Subcutaneous adipose tissue (tissue), 4 donors: ENCODE measurements around the gene UBE2O. TPM values are rescaled to one million over a fixed set of nuclear protein-coding genes. Genes with fewer than 3 reads are reported as not detected.

Experiments
- total RNA-seq, 4 donors: library from RNA; depleted of rRNA; stranded (reverse); fragments of >200 nt; gene quantifications; one replicate each; pipeline ENCODE4 v1.1.0, GENCODE V29; 2016
- TF ChIP-seq, protein P1 (sequence below): fragments of 450-650 bp; IDR thresholded peaks from one replicate; pipeline ENCODE4 v1.5.1; 2016; ENCODE audit warnings: low read depth, mild to moderate bottlenecking, control low read depth, antibody characterized with exemption, moderate library complexity

Gene UBE2O
- total RNA-seq, 4 donors from 2014 or later, result 7.2 to 14.3 (median 12.6) TPM

DNA sequence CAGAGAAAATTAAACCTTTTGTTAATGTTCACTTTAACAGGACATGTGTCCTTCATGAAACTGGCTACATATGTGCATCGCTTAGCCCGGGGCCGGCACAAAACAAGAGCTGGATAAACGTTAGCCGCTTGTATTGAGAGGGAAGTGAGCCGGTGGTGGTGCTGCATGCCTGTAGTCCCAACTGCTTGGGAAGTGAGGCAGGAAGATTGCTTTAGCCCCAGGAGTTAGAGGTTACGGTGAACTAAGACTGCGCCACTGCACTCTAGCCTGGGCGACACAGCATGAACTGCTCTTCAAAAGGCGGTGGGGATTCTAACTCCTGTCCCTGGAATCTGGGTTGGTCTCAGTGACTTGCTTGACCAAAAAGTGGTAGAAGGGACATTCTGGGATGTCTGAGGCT is 83.6 kb downstream of the UBE2O start:
- TF ChIP-seq, protein P1, sequence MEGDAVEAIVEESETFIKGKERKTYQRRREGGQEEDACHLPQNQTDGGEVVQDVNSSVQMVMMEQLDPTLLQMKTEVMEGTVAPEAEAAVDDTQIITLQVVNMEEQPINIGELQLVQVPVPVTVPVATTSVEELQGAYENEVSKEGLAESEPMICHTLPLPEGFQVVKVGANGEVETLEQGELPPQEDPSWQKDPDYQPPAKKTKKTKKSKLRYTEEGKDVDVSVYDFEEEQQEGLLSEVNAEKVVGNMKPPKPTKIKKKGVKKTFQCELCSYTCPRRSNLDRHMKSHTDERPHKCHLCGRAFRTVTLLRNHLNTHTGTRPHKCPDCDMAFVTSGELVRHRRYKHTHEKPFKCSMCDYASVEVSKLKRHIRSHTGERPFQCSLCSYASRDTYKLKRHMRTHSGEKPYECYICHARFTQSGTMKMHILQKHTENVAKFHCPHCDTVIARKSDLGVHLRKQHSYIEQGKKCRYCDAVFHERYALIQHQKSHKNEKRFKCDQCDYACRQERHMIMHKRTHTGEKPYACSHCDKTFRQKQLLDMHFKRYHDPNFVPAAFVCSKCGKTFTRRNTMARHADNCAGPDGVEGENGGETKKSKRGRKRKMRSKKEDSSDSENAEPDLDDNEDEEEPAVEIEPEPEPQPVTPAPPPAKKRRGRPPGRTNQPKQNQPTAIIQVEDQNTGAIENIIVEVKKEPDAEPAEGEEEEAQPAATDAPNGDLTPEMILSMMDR, result no peak

- TF ChIP-seq, protein P1, result no peak
Observed at GRCh38 chr17:76368545-76368944, 84.4 kb downstream of the UBE2O start.

GRCh38 chr17:76367642-76368041 is 85.3 kb downstream of the UBE2O start:
- TF ChIP-seq, protein P1, result no peak

GRCh38 chr17:76366247-76366646 is 86.7 kb downstream of the UBE2O start:
- TF ChIP-seq, protein P1, result no peak

DNA sequence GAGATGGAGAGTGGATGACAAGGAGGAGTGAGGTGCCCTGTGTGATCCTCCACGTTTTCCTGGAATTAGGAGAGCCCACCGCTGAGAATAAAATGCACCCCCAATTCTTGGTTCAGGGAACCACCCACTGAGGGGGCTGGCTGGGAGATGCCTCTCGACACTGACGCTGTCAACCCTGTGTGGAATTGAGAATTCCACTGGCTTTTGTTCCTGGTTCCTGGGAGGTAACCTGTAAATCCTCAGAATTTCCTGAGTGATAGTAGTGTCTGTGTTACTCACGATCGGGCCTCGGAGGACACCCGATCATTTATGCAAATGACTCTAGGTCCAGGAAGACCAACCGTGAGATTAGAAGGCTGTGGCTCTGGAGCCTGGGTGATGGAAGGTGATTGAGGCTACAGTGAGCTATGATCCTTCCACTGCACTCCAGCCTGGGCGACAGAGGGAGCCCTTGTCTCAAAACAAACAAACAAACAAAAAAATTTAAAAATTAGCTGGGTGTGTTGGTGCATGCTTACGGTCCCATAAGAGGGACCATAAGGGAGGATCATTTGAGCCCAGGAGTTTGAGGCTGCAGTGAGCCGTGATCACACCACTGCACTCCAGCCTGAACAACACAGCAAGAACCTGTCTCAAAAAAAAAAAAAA is 87.6 kb downstream of the UBE2O start:
- TF ChIP-seq, protein P1, result no peak

DNA sequence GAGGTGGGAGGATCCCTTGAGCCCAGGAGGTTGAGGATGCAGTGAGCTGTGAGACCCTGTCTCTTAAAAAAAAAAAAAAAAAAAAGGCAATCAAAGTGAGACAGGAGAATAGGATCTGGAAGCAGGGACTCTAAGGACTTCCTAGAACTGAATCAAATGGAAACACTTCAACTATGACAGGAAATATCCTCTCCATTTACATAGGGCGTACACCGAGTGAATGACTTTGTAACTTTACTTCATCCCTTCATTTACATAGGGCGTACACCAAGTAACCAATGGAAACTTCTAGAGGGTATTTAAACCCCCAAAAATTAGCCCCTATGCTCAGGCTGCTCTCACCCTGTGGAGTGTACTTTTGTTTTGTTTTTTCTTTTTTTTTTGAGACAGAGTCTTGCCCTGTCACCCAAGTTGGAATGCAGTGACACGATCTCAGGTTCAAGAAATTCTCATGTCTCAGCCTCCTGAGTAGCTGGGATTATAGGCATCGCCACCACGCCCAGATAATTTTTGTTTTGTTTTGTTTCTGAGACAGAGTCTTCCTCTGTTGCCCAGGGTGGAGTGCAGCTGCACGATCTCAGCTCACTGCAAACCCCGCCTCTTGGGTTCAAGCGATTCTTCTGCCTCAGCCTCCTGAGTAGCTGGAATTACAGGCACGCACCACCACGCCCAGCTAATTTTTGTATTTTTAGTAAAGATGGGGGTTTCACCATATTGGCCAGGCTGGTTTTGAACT is 89.7 kb downstream of the UBE2O start:
- TF ChIP-seq, protein P1, result no peak

DNA sequence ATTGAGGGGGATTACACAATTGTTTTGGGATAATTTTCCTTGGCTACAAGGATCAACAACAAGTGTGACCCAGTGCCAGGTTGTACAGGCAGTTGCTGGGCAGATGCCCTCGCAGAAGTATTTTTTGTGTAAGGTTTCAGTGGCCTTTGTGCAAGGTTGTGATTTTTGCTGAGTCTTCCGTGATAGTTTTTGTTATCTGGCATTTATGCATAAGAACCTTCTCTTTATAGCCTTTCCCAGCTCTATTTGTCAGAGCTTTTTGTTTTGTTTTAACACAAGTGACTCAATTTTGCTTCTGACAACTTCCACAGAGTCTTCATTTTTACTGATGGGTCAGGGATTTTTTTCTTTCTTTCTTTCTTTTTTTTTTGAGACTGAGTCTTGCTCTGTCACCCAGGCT is 92.5 kb downstream of the UBE2O start:
- TF ChIP-seq, protein P1, result no peak
